Ascending aorta (tissue), 2 donors: ENCODE results near the gene GSN. TPM values are rescaled to one million over a fixed set of nuclear protein-coding genes. Genes with fewer than 3 reads are reported as not detected.

Experiments
- DNase-seq, 2 donors: peaks; one replicate each; pipeline ENCODE4 v3.0.0-alpha.2; 2019; ENCODE audit warnings: low spot score in 2 of 2
- H3K27ac ChIP-seq, 2 donors: fragments of 200-600 bp; sonication (generic); one replicate each; pipeline ENCODE4 v1.5.1; 2016 to 2017; ENCODE audit warnings: mild to moderate bottlenecking in 1 of 2
- H3K27me3 ChIP-seq: fragments of 200-600 bp; sonication (generic); one replicate; pipeline ENCODE4 v1.5.1; 2017
- H3K36me3 ChIP-seq, 2 donors: fragments of 200-600 bp; sonication (generic); one replicate each; pipeline ENCODE4 v1.5.1; 2016
- H3K4me1 ChIP-seq, 2 donors: fragments of 200-600 bp; sonication (generic); one replicate each; pipeline ENCODE4 v1.5.1; 2016 to 2017; ENCODE audit warnings: mild to moderate bottlenecking in 1 of 2
- H3K4me3 ChIP-seq, 2 donors: fragments of 200-600 bp; sonication (generic); one replicate each; pipeline ENCODE4 v1.5.1; 2016 to 2017; ENCODE audit warnings: mild to moderate bottlenecking in 1 of 2
- H3K9me3 ChIP-seq, 2 donors: fragments of 200-600 bp; sonication (generic); one replicate each; pipeline ENCODE4 v1.5.1; 2016
- CTCF ChIP-seq, 3 experiments: fragments of 200-600 bp in 2 of 3; fragments of 450-650 bp in 1 of 3; sonication (generic) in 2 of 3; IDR thresholded peaks; one replicate each; pipeline ENCODE4 v1.5.1; 2016 to 2019; ENCODE audit warnings: antibody characterized with exemption in 3 of 3, mild to moderate bottlenecking in 1 of 3, moderate library complexity in 1 of 3
- intact Hi-C: fragments of 100-400 bp; cut with DNase I; formaldehyde crosslinking; loops from one replicate; pipeline ENCODE4 v1.15.1; 2023
- total RNA-seq: library from RNA; depleted of rRNA; stranded (reverse); fragments of >200 nt; gene quantifications from one replicate; pipeline ENCODE4 v1.1.0, GENCODE V29; 2016

GSN gene
- total RNA-seq, 1 donor from 2014 or later = 3,012 TPM

- intact Hi-C loops = no loop called here
- Histone ChIP-seq H3K4me3 (no peak overlapping the region), H3K36me3 (no peaks in the 10 kb centered on the region), H3K4me1 (no peaks in the 10 kb centered on the region), H3K9me3 (no peaks in the 10 kb centered on the region), H3K27me3 (no peaks in the 10 kb centered on the region), H3K27ac (no peak overlapping the region)
- no peak for TF ChIP-seq CTCF (IDR thresholded peaks at IDR 0.05)
- DNase-seq = no peak
These were observed 33.8 kb upstream of the GSN start for GRCh38 chr9:121233906-121234831.

- no peaks in the 10 kb centered on the region for H3K9me3 ChIP-seq
- H3K36me3 ChIP-seq = no peaks in the 10 kb centered on the region
- H3K4me3 ChIP-seq = no peak overlapping the region
- intact Hi-C loops = no loop called here
- no peak for DNase-seq
- TF ChIP-seq CTCF (IDR thresholded peaks at IDR 0.05) = no peak
- no peaks in the 10 kb centered on the region for H3K27me3 ChIP-seq
- H3K27ac ChIP-seq = no peak overlapping the region
- no peaks in the 10 kb centered on the region for H3K4me1 ChIP-seq
These were observed 33.2 kb upstream of the GSN start for GRCh38 chr9:121234832-121235161.

- TF ChIP-seq CTCF (IDR thresholded peaks at IDR 0.05) = no peak
- H3K4me3 ChIP-seq = no peak overlapping the region
- H3K9me3 ChIP-seq = no peaks in the 10 kb centered on the region
- intact Hi-C loops = no loop called here
- no peaks in the 10 kb centered on the region for H3K27me3 ChIP-seq
- no peak for DNase-seq
- no peaks in the 10 kb centered on the region for H3K4me1 ChIP-seq
- no peak overlapping the region for H3K27ac ChIP-seq
- H3K36me3 ChIP-seq = no peaks in the 10 kb centered on the region
These were observed 32.5 kb upstream of the GSN start for GRCh38 chr9:121235512-121235911.

- intact Hi-C loops = no loop called here
- Histone ChIP-seq H3K4me1 (peaks cover 0 to 10% of the 10 kb centered on the region in 2 donors), H3K4me3 (no peak overlapping the region), H3K9me3 (no peaks in the 10 kb centered on the region), H3K27ac (no peak overlapping the region), H3K27me3 (no peaks in the 10 kb centered on the region), H3K36me3 (no peaks in the 10 kb centered on the region)
- no peak for DNase-seq
- no peak for TF ChIP-seq CTCF (IDR thresholded peaks at IDR 0.05)
These were observed 30.0 kb upstream of the GSN start for GRCh38 chr9:121237916-121238315.

GRCh38 chr9:121239071-121239470 lies 28.9 kb upstream of the GSN start:
- intact Hi-C loops = no loop called here
- no peak for TF ChIP-seq CTCF (IDR thresholded peaks at IDR 0.05)
- DNase-seq = no peak

More at GRCh38 chr9:121239071-121239470, 28.9 kb upstream of the GSN start:
- peaks cover 0 to 11% of the 10 kb centered on the region in 2 donors for H3K4me1 ChIP-seq
- H3K27ac ChIP-seq = no peak overlapping the region
- H3K4me3 ChIP-seq = no peak overlapping the region
- no peaks in the 10 kb centered on the region for H3K36me3 ChIP-seq
- no peaks in the 10 kb centered on the region for H3K9me3 ChIP-seq
- H3K27me3 ChIP-seq = no peaks in the 10 kb centered on the region
